Posterior cingulate gyrus (tissue), 11 donors: Measurements from ENCODE around the gene TEAD2.
"Not testable (repeated sequence)": the region's sequence is repeated elsewhere in the genome, so short reads cannot be mapped to it uniquely, and the experiment has no call there.

Experiments
- DNase-seq, 10 donors: peaks; one replicate each; pipeline versions ENCODE4 v3.0.0 to v3.0.0-alpha.2; 2020 to 2021; ENCODE audit warnings: mixed read lengths in 3 of 10
- intact Hi-C: fragments of 100-400 bp; cut with DNase I; formaldehyde crosslinking; loops from one replicate; pipeline ENCODE4 v1.15.1; 2023

The TEAD2 gene

DNA sequence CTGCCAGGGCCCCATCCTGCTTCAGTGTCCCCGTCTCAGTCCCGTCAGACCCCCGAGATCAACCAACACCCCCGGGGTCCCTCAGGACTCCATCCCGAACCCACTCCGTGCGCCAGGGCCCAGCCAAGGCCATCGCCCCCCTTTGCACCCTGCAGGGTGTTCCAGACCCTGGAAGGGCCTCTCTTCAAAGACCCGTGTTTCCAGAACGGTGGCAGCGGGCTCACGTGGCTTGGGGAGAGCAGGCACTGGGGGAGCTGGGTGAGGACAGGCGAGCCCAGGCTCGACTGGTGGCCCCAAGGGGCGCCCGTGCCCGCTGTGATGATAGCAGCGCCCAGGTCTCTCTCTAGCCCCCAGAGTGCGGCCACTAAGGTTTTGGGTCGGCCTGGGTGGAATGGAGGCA, 27.2 kb upstream of the TEAD2 start:
- intact Hi-C loops, result no loop called here

DNA sequence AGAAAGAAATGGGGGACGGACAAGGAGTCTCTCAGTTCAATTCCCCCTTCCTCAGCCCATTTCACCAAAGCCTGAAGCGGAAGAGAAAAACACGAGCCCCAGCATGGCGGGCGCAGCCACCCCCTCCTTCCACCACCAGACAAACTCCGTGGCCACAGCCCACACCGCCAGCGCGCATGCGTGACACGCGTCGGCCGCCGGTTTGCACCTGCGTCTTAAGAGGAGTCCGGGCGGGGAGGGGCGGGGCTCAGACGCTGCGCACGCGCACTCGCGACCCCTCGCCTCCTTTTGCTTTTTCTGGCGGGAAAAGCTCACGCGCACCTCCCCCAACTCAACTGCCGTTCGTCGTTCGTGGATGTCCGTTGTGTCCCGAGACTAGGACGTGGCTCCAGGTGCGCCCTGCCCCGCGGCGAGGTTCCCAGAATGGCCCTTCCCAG, 25.7 kb upstream of the TEAD2 start, which contains the start of gene KASH5:
Gene KASH5, plus strand, starts transcription at position 314 of the 437 bp plus-strand sequence. CDS start 2,635 bp downstream, outside the sequence.
- intact Hi-C loops, result no loop called here
- peak in 8 of 10 donors; percentile 34 to 92 (median 50) for DNase-seq

More for the DNA sequence above, 27.2 kb upstream of the TEAD2 start:
- DNase-seq, result no peak

DNA sequence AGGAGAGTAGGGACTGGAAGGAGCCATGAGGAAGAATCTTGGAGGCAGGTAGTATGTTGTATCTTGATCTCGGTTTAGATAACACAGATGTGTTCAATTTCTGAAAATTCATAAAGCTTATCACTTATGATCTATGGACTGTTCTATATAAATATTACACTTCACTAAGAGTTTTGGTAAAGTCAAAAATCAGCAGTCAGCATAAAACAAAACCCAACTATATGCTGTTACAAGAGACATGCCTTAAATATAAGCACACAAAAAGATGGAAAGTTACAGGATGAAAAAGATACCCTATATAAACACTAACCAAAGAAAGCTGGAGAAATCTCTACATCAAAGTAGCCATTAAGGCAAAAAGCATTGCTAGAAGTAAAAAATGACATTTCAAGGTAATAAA, 21.4 kb upstream of the TEAD2 start:
- intact Hi-C loops, result no loop called here
- DNase-seq, result no peak

DNA sequence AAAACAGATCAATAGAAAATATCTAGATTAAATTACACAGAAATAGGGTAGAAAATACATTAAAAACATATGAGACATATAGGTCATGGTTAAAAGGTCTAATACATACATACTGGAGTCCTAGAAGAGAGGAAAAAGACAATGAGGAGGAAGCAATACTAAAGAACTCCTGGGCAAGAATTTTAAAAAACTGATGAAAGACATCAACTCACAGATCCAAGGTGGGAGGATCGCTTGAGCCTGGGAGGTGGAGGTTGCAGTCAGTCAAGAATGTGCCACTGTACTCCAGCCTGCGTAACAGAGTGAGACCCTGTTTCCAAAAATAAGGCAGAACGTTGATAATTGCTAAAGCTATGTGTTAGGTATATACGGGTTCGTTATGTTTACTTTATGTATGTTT, 20.4 kb upstream of the TEAD2 start:
- intact Hi-C loops, result no loop called here
- no peak for DNase-seq

DNA sequence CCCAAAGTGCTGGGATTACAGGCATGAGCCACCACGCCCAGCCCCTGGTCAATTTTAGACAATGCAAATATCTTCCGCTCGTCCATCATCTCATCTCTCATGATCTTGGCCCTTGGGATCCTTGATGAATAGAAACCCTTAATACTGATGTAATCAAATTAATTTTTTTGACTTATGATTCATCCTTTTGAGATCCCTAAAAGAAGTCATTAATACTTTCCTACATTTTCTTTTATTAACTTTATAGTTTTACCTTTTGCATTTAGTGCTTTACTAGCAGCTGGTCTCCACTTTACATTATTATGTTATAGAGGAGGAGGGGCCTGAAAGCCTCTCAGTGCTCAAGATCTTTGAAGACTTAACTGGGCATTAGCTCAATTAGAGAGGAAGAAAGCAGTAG, 18.2 kb upstream of the TEAD2 start:
- intact Hi-C loops, result no loop called here
- DNase-seq, result peak in 1 of 10 donors; percentile 37

DNA sequence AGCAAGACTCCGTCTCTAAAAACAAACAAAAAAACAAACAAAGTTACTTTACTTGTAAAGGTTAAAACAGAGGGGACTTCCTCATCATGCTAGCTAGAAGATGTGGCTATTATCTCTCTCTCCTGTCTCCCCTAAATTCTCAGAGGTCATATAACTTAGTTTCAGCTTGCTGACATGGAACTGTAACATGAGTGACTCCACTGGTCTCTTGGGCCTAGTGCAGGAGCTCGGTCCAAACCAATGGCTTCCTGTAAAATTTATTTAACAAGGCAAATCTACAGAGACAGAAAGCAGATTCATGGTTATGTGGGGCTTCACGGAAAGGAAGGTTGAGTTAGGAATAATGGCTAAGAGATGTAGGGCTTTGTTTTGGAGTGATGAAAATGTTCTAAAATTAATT, 16.3 kb upstream of the TEAD2 start:
- DNase-seq, result no peak
- intact Hi-C loops, result no loop called here

DNA sequence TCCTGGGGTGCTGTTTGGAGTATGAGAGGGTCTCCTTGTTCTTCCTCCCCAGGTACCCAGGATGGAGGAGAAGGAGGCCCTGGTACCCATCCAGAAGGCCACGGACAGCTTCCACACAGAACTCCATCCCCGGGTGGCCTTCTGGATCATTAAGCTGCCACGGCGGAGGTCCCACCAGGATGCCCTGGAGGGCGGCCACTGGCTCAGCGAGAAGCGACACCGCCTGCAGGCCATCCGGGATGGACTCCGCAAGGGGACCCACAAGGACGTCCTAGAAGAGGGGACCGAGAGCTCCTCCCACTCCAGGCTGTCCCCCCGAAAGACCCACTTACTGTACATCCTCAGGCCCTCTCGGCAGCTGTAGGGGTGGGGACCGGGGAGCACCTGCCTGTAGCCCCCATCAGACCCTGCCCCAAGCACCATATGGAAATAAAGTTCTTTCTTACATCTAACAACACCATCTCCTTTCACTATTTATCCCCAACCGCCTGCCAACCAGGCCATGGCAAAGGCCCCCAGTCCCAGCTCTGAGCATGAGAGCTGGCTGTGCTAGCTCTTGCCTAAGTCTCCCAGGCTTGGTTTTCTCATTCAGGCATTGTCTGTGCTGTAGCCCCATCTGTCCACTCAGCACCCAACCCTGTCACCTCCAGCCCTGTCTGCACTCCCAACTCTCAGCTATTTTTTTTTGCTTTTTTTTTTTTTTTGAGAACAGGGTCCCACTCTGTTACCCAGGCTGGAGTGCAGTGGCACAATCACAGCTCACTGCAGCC, 12.6 kb upstream of the TEAD2 start:
- intact Hi-C loops, result no loop called here
- DNase-seq, result peak in 2 of 10 donors; percentile 37 to 72

DNA sequence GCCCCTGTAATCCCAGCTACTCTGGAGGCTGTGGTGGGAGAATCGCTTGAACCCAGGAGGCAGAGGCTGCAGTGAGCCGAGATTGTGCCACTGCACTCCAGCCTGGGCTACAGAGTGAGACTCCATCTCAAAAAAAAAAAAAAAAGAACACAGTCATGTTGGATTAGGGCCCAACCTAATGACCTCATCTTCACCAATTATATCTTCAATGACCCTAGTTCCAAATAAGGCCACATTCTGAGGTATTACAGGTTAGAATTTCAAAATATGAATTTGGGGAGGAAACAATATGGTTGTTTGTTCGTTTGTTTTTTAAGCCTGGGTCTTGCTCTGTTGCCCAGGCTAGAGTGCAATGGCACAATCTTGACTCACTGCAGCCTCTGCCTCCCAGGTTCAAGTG, 11.0 kb upstream of the TEAD2 start:
- intact Hi-C loops, DNase-seq: not testable (repeated sequence)

DNA sequence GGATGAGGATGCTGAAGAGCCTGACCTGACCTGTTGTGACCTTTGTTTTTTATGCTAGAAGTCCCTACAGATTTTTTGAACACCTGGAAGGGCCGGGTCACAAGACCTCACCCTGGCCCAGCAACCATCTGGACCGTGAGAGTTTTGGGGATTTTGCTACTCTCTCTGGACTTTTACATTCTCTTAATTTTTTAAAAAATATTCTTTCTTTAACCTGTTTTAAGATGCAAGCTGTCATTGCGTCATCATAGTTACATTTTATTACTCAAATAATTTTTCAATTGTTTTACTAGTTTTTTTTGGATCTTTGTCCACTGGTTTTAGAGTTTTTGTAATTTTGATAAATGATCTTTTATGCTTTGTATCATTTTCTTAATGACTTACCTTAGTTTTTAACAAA, 9.0 kb upstream of the TEAD2 start:
- DNase-seq, result peak in 1 of 10 donors; percentile 8
- intact Hi-C loops, result no loop called here

DNA sequence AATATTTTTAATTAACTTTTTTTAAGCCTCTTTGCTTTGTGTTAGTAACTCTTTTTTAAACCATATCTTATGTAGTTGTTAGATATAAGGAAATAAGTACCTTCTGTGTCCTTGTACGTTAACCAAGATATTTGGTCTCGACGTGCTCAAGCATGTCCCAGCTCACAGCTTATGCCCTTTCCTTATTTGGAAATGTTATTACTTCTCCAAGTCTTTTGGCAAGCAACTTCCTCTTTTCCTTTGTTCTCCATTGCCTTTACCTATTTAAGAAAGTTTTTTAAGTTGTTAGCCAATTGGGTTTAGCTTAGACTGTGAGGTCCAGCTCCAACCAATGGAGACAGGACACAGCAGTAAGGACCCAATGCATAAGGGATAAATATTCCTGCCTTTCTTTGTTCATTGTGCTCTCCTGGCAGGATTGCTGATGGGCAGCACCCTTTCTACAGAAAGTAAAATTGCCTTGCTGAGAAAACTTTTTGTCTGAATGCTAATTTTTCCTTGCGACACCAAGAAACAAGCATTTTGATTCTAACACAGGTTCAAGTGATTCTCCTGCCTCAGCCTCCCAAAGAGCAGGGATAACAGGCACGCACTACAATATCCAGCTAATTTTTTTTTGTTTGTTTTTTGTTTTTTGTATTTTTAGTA, 6.6 kb upstream of the TEAD2 start:
- intact Hi-C loops, result no loop called here
- no peak for DNase-seq

DNA sequence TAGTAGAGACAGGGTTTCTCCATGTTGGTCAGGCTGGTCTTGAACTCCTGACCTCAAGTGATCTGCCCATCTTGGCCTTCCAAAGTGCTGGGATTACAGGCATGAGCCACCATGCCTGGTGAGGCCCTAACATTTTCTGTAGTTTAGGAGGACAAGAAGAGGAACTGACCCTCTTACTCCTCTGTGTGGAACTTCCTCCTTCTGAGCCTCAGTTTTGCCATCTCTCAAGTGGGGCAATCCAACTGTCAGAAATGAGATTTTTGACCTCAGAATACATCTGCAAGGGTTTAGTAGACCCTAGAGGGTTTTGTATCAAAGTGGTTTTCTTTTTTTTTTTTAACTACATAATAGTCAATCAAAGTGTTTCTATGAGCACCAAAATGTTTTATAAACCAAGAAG, 3.9 kb upstream of the TEAD2 start:
- intact Hi-C loops, result no loop called here
- DNase-seq, result no peak

DNA sequence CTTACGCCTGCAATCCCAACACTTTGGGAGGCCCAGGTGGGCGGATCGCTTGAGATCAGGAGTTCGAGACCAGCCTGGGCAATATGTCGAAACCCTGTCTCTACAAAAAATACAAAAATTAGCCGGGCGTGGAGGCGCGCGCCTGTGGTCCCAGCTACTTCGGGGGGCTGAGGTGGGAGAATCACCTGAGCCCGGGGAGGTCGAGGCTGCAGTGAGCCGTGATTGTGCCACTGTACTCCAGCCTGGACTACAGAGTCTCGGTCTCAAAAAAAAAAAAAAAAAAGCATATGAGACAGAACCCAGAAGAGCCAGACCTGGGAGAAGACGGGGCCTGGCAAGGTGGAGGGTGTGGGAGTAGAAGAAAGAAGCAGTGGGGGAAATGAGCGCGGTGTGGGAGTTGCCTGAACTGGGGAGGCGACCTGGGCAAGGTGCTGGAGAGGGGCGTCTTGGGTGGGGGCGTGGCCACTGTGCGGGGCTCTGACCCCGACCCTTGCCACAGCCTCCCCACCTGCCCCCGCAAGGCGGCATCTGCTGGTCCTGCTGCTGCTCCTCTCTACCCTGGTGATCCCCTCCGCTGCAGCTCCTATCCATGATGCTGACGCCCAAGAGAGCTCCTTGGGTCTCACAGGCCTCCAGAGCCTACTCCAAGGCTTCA, 2.0 kb upstream of the TEAD2 start:
- intact Hi-C loops, result no loop called here
- DNase-seq, result peak in 1 of 10 donors; percentile 59

DNA sequence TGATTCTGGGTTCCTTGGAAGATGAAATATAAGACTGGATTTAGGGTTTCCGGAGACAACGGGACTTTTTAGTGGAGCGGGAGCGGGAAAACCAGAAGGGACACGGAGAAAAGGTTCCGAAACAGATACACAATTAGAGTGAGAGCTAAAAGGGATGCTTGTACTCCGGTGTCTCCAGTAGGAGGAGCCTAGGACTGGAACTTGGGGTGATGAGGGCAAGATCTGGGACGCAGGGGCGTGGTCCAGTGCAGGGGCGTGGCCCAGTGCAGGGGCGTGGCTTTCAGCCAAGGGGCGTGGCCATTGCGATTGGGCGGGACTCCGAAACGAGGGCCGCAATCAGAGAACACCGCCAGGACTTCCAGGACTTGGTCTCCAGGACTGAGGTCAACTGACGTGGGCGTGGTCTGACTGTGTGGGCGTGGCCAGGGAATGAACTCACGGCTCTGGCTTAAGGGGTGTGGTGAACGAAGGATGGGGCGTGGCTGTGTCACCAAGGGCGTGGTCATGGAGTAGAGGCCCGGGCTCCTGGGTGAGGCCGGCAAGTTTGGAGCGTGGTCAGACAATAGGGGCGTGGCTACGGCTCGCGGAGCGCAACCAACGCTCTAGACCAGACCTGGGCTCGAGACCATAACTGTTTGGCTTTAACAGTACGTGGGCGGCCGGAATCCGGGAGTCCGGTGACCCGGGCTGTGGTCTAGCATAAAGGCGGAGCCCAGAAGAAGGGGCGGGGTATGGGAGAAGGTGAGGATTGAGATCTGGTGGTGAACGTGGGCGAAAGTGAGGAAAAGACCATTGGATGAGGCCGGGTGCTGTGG, 1.3 kb upstream of the TEAD2 start, which contains the start of gene DKKL1:
Gene DKKL1, plus strand, starts transcription at position 610 of the 815 bp plus-strand sequence. Its CDS starts 122 bp downstream, at position 732.
- intact Hi-C loops, result no loop called here

DNA sequence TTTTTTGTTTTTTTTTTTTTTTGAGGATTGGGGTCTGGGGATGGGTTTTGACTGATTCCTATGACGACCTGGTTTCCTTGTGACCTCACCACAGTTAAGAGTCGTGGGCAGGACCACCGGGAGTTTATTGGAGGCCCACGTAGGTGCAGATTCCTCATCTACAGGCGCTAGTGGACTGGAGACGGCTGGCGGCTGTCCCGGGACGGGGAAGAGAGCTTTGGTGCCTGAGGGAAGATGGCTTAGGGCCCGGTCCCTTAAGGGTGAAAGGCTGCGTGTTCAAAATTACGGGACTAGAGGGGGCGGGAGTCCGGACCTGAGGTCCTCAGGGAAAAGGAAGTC, 682 bp upstream of the TEAD2 start:
- peak in 1 of 10 donors; percentile 81 for DNase-seq
- intact Hi-C loops, result no loop called here

More for the DNA sequence above, 1.3 kb upstream of the TEAD2 start, which contains the start of gene DKKL1:
- peak in 7 of 10 donors; percentile 26 to 86 (median 33) for DNase-seq

DNA sequence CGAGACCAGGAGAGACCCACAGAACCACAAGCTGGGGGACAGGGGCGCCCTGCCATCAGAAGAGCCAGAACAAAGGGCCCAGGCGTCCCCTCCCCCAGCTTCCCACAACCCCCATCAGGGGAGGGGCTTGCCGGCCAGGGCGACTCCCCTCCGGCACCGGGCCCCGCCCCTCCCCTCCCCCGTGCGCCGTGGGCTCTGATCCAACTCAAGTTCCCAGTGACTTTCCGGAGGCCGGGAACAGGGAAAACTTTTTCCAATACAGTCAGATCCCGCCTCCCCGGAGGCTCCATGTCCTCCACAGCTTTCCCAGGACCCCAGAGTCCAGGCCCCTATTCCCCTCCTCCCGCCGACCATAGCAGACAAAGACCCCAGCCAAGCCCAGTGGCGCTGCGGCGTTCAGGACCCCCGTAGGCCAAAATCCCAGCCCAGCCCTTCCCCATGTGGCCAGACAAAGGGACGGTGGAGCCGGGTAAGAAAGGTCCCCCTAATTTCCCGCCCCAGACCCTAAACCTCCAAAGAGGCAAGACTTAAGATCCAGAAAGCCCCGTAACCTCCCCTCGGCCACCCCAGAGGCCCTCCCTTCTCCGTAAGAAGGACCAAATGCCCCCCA, 673 bp downstream of the TEAD2 start:
- intact Hi-C loops, result no loop called here
- DNase-seq, result peak in 1 of 10 donors; percentile 80

DNA sequence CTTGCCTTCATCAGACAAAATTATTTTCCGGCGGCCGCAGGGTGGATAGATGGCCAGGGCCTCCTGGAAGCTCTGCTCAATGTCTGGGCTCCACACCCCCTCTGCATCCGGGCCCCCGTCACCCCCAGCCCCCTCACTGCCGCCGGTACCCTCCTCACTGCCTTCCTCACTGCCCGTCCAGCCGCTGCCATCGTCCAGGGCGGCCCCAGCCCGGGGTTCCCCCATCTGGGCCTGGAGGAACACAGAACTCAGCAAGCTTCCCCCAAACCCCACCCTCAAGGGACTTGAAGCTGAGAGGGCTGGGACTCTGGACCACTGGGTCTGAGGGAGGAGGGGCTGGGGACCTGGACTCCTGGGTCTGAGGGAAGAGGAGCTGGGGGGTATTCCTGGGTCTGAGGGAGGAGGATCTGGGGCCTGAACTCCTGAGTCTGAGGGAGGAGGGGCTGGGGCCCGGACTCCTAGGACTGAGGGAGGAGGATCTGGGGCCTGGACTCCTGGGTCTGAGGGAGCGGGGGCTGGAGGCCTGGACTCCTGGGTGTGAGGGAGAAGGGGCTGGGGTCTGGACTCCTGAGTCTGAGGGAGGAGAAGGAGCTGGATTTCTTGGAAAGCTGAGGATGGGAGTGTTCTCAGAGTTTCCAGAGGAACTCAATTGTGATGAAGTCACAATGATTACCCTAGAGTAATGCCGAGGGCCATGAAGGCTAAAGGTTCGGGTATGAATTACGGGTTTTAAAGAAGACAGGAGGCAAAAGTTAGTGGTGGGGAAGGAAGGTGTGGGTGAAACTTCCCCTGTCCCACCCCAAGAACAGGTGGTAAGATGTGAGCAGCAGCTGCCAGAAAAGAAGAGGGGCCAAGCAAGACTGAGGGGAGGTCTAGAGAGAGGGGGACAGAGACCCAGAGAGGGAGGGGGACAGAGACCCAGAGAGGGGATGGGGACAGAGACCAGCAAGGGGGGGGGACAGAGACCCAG, 2.1 kb downstream of the TEAD2 start:
- intact Hi-C loops, result no loop called here
- peak in 1 of 10 donors; percentile 31 for DNase-seq

DNA sequence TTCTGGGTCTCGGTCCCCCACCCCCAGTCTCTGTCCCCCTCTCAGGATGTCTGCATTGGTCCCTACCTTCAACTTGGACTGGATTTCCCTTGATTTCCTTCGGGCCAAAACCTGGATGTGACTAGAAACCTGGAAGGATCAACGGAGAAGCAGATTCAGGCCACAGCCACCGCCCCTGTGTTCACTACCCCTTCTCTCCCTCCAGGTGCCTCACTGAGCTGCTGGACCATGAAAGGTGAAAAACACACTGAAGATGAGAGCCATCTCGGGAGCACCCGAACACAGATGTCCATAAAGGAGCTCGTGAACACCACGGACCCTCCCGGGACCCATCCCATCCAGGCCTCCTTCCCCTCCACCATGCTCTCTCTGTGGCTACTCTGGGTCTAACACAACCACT, 5.0 kb downstream of the TEAD2 start:
- intact Hi-C loops, result no loop called here
- DNase-seq, result peak in 1 of 10 donors; percentile 26

DNA sequence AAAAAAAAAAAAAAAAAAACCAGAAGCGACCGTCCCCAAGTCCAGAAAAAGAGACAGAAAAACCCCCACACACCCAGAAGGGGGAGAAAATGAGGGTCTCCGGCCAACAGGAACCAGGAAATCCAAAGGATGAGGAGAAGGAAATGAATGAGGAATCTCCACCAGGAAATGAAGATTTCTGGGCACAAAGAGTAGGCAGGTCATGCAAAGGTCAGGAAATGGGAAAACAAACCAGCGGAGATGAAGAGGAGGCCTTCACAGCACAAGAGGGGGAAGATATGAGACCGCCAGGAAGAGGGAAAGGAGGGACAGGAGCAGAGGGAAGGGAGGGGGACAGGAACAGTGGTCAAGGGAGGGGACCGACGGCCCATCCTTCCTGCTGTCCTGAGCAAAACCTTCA, 5.8 kb downstream of the TEAD2 start:
- no peak for DNase-seq
- intact Hi-C loops, result no loop called here

DNA sequence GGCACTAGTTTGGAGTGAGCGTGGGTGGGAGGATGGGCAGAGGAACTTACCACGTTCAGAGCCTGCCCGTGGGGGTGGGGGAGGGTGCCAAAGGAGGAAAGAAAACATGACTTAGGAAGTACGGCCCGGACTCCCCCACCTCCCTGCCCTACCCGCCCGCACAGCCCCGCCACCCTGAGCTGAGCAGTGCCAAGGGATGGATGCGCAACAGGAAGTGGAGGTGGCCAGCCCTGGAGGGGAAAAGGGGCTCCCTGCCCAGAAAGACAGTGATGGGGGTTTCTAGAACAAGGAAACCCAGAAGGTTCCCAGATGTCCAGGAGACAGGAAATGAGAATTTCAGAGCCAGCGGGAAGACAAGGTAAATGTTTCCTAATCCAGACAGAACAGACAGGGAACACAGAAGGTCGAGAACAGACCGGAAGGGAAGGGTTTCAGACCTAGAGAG, 6.3 kb downstream of the TEAD2 start:
- intact Hi-C loops, result no loop called here
- DNase-seq, result no peak
